Measurements from ENCODE around the gene GUCY1A1. TPM values are rescaled to one million over a fixed set of nuclear protein-coding genes. Genes with fewer than 3 reads are reported as not detected.

Gene GUCY1A1
- total and polyA plus RNA-seq, 2 of the 4 experiments (the other 2 are of a cell fraction): 0.19 to 0.54 TPM

GRCh38 chr4:155657985-155658680 is 8.5 kb upstream of the GUCY1A1 start:
- H3K9ac ChIP-seq (ENCODE audit: low read depth, low read length): no peak overlapping the region
- H2AK9ac ChIP-seq (replicated peaks; ENCODE audit: low read depth, low read length, poor library complexity): no peak overlapping the region
- no peak overlapping the region for H3K4ac ChIP-seq (ENCODE audit: low read depth, low read length)
- no peak overlapping the region for H4K8ac ChIP-seq (ENCODE audit: low read depth in 2 of 2, low read length in 2 of 2)
- no peak overlapping the region for H2BK15ac ChIP-seq (ENCODE audit: low read depth, low read length)
- ATAC-seq (ENCODE audit: low read depth): no peak
- ChIA-PET CTCF (interaction anchor here (0.6 kb wide), 1 partner anchor 9 kb away, joined by 4 read pairs; no protein-coding TSS in a partner anchor), POLR2A (ENCODE audit: unreplicated experiment) (no interaction called here)
- H3K36me3 ChIP-seq (ENCODE audit: control insufficient read depth, insufficient read depth, low read length): no peaks in the 10 kb centered on the region
- no peak overlapping the region for H2AK5ac ChIP-seq (ENCODE audit: low read depth, low read length)
- no peak overlapping the region for H3K4me3 ChIP-seq (ENCODE audit: insufficient read depth, low read depth, low read length)
- H3K4me2 ChIP-seq (ENCODE audit: low read depth, low read length): no peak overlapping the region
- no peak for DNase-seq
- no peaks in the 10 kb centered on the region for H3K9me1 ChIP-seq (ENCODE audit: insufficient read depth, low read length)
- H3K14ac ChIP-seq (replicated peaks; ENCODE audit: low read depth, low read length): no peak overlapping the region
- in situ Hi-C loops (cut with MboI; ENCODE audit: low sequenced_read_pairs): no loop called here
- H3K9me3 ChIP-seq (ENCODE audit: control insufficient read depth, insufficient read depth, low read length): no peaks in the 10 kb centered on the region
- no peak overlapping the region for H2AFZ ChIP-seq (replicated peaks; ENCODE audit: low read length, poor library complexity)
- no peak overlapping the region for H3K23ac ChIP-seq (ENCODE audit: low read depth, low read length)
- dilution Hi-C loops (cut with HindIII; ENCODE audit: low sequenced_read_pairs, unreplicated experiment): no loop called here
- H3K27me3 ChIP-seq (ENCODE audit: control insufficient read depth, insufficient read depth, low read length): no peaks in the 10 kb centered on the region
- WGBS, 2 experiments (ENCODE audit: extremely low coverage in 2 of 2, insufficient read length in 1 of 2): no CpG with 5 or more reads among the region's 1 CpG
- TF ChIP-seq, protein P1, sequence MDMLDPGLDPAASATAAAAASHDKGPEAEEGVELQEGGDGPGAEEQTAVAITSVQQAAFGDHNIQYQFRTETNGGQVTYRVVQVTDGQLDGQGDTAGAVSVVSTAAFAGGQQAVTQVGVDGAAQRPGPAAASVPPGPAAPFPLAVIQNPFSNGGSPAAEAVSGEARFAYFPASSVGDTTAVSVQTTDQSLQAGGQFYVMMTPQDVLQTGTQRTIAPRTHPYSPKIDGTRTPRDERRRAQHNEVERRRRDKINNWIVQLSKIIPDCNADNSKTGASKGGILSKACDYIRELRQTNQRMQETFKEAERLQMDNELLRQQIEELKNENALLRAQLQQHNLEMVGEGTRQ (IDR thresholded peaks at IDR 0.05; ENCODE audit: low read depth, low read length): no peak
- TF ChIP-seq ELK1 (IDR thresholded peaks at IDR 0.05; ENCODE audit: borderline replicate concordance, low read depth, low read length) (no peak), CHD1 (IDR thresholded peaks at IDR 0.05; ENCODE audit: low read depth, low read length) (no peak), CEBPB (IDR thresholded peaks at IDR 0.05; ENCODE audit: low read depth, low read length) (no peak), RAD21 (IDR thresholded peaks at IDR 0.05; ENCODE audit: low read length) (no peak), POLR2A (IDR thresholded peaks at IDR 0.05; ENCODE audit: low read depth, low read length) (no peak), MAFK (IDR thresholded peaks at IDR 0.05; ENCODE audit: low read depth, low read length) (no peak), MAZ (IDR thresholded peaks at IDR 0.05; ENCODE audit: borderline replicate concordance, low read depth, low read length) (no peak), NFE2L2 (IDR thresholded peaks at IDR 0.05; ENCODE audit: low read depth, low read length) (no peak), BHLHE40 (IDR thresholded peaks at IDR 0.05; ENCODE audit: low read depth, low read length) (no peak), SMC3 (IDR thresholded peaks at IDR 0.05; ENCODE audit: low read depth, low read length) (no peak), RFX5 (IDR thresholded peaks at IDR 0.05; ENCODE audit: low read depth, low read length) (no peak), FOS (IDR thresholded peaks at IDR 0.05; ENCODE audit: low read depth, low read length) (no peak)
- intact Hi-C loops (cut with micrococcal nuclease): no loop called here
- H2BK5ac ChIP-seq (ENCODE audit: low read depth, low read length, poor library complexity, severe bottlenecking): no peak overlapping the region
- no peak overlapping the region for H3K56ac ChIP-seq (ENCODE audit: extremely low read depth, insufficient read depth, low read length)
- no peak overlapping the region for H2BK20ac ChIP-seq (ENCODE audit: low read depth, low read length)
- no peak overlapping the region for H4K5ac ChIP-seq (ENCODE audit: low read depth, low read length)
- H3K4me1 ChIP-seq (ENCODE audit: control insufficient read depth, insufficient read depth, low read length): no peaks in the 10 kb centered on the region
- no peak overlapping the region for H4K91ac ChIP-seq (ENCODE audit: insufficient read depth, low read depth, low read length)
- H2BK120ac ChIP-seq (ENCODE audit: low read depth, low read length): no peak overlapping the region
- H3K79me1 ChIP-seq (ENCODE audit: low read depth in 1 of 2, low read length in 2 of 2): no peaks in the 10 kb centered on the region
- BruUV-seq (replicated peaks): no TSS peak
- no peaks in the 10 kb centered on the region for H4K20me1 ChIP-seq (ENCODE audit: insufficient read depth, low read length)
- H3K27ac ChIP-seq (ENCODE audit: insufficient read depth, low read length): no peak overlapping the region
- H3K18ac ChIP-seq (ENCODE audit: low read depth, low read length): no peak overlapping the region
